Jurkat, Clone E6-1 (cell line): ENCODE data around the gene POU2F1.
A peak's percentile ranks its signal among the peaks of the same experiment; 100 is the strongest.
"Not testable (repeated sequence)": the region's sequence is repeated elsewhere in the genome, so short reads cannot be mapped to it uniquely, and the experiment has no call there.

ENCODE experiments used
- DNase-seq: peaks from one replicate; pipeline ENCODE4 v3.0.0-alpha.2; 2011; ENCODE audit warnings: low read depth, low spot score
- H3K4me3 ChIP-seq: 2 replicates; pipeline ENCODE4 v1.5.1; 2011; ENCODE audit warnings: mild to moderate bottlenecking, low read length, control low read depth, moderate library complexity

The POU2F1 gene

DNA sequence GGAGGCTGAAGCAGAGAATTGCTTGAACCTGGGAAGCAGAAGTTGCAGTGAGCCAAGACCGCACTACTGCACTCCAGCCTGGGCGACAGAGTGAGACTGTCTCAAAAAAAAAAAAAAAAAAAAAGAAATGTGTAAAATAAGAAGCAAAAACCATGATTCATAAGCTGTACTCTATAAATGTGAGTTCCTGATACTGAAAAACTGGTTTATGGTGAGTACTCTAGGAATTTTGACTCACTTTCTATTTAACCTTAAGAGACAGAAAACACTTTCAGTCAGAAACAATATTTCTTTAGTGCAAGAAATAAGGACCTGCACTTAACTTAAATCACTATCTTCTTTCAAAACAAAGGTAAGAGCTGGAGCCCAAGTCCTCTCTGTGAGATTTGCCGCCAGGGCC is 19.9 kb upstream of the POU2F1 start:
- no peak overlapping the region for H3K4me3 ChIP-seq
- no peak for DNase-seq

DNA sequence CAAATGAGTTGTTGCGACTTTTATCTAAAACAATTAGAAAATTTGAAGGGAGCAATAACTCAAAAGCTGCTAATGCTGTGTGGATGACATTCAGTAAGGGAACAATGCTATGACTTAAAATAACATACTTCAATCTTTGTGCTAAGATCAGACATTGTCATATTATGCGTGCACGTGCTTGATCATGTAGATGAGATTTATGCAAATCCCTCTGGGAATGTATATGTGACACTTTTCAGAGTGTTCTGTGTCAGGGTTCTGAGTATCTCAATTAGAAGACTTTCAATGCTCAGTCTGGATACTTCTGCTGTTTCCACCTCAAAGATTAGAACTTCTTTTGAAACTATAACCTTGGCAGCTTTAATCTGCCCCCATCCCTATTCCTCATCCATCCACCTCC is 18.6 kb upstream of the POU2F1 start:
- no peak overlapping the region for H3K4me3 ChIP-seq
- no peak for DNase-seq

DNA sequence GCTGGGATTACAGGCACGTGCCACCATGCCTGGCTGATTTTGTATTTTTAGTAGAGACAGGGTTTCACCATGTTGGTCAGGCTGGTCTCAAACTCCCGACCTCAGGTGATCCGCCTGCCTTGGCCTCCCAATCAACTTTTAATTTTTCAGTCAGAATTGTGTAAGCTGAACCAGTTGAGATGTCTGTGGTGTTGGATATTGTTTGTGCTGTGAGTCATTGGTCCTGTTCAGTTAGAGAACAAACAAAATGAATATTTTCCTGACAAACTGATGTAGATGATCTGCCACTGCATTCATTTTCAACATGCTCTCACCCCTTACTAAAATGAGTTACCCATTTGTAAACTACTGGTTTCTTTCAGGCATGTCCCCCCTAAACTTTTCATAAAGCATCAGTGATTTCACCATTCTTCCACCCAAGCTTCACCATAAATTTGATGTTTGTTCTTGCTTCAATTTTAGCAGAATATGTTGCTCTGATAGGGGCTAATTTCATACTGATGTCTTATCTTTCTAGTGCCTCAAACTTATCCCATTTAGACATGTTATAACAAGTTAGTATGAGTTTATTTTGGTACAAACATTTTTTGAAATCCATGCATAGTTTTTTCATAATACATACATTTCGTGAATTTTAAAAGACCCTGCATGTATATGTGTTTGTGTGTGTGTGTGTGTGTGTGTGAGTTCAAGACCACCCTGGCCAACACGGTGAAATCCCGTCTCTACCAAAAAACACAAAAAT is 15.2 kb upstream of the POU2F1 start:
- not testable (repeated sequence) for DNase-seq

DNA sequence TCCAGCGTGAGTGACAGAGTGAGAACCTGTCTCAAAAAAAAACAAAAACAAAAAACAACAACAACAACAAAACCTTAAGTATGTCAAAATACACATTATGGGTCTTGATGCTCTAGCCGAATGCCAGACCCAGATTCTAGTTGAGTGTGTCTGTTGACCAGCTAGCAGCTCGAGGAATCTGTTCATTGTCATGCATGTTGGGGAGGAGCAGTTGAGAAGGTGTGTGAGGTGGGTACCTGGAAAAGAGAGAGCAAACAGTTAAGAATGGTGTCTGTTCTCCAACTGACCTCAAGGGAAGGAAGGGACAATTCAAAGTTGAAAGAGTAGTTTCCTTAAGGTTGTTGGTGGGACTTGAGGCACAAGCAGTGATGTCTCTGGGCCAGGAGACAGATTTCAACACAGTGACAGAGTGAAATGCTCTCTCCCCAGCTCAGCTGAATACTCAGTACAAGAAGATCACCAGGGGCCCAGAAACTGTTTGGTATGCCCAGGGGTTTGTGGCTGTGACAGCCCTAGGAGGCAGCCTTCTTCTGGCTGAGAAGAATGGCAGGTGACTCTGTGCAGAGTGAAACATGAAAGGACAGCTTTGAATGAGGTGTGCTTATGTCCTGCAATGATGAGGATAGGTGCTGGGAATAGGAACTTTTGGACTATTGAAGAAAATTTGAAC is 14.4 kb upstream of the POU2F1 start:
- no peak for DNase-seq
- no peak overlapping the region for H3K4me3 ChIP-seq

More for the DNA sequence above, 15.2 kb upstream of the POU2F1 start:
- not testable (repeated sequence) for H3K4me3 ChIP-seq

DNA sequence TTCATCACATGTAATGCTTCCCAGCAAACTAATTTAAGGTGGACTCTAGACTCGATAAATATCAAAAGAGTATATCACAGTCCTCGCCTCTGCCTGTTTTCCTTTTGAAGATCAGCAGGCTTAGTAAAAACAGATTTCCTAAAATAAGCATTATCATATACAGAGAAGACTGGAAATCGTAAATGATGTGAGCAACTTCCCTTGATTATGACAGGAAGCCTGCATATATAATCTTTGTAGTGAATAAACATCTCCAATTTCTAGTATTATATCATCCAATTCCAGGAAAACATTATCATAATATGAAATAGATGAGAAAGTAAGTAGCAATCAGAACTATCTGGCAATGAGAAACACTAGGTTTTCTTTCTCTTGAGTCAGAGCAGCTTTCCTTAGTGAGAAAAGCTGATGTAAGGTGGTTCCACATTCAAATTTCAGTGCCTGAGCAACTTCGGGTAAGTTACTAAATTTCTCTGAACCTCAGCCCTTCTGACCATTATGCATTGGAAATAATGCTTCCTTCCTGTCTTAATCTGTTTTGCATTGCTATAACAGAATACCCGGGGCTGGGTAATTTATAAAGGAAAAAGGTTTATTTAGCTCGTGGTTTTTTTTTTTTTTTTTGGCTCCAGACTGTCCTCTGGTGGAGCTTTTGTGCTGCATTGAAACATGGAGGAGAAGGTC is 12.6 kb upstream of the POU2F1 start:
- H3K4me3 ChIP-seq: no peak overlapping the region
- no peak for DNase-seq

DNA sequence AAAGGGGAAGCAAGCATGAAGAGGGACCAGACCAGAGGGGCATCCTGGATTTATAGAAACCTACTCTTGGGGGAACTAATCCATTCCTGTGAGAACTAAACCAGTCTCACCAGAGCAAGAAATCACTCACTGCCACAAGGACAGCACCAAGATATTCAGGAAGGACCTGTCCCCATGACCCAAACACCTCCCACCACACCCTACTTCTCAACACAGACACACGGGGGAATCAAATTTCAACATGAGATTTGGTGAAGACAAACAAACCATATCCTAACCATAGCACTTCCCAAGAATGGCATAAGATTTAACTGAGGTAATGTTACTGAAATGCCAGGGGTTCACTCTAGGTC is 12.1 kb upstream of the POU2F1 start:
- no peak overlapping the region for H3K4me3 ChIP-seq
- no peak for DNase-seq

DNA sequence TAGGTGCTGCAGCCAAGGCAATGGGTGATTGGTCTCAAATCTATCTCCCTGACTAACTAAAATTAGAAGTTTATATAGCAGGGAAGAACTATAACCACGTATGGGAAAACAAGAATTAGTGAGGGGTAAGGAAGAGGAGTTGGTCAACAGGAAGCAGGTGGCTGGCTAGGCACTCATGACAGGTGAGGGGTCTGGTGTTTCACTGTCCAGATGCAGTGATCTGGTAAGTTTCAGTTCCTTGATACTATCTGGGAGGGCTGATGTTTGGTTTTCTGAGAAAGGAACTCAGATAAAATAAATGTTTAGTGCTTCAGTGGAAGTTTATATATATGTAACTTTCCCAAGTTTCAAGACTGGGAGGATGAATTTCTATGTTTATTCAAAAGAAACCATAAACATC is 11.6 kb upstream of the POU2F1 start:
- no peak for DNase-seq
- H3K4me3 ChIP-seq: no peak overlapping the region

DNA sequence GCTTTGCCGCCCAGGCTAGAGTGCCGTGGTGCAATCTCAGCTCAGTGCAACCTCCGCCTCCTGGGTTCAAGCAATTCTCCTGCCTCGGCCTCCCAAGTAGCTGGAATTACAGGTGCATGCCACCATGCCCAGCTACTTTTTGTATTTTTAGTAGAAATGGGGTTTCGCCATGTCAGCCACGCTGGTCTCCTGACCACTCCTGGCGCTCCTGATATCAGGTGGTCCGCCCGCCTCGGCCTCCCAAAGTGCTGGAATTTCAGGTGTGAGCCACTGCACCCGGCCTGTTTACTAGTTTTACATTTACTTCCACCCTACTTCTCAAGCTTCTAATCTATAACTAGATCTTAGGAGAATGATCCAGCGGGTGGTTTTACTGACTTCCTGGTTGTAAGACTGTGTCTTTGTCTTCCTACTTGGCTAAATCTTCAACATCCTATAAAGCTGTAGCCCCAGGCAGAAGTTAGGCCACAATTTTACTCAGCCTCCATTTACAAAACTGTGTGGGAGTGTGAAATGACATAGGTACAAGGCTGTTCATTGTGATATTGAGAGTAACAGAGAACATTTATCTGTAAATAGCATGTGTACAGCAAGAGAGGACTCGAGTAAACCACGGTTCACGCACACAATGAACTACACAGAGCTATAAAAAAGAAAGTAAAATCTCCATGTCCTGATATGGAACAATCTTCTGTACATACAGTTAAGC is 9.6 kb upstream of the POU2F1 start:
- peak; percentile 39 for DNase-seq
- no peak overlapping the region for H3K4me3 ChIP-seq

DNA sequence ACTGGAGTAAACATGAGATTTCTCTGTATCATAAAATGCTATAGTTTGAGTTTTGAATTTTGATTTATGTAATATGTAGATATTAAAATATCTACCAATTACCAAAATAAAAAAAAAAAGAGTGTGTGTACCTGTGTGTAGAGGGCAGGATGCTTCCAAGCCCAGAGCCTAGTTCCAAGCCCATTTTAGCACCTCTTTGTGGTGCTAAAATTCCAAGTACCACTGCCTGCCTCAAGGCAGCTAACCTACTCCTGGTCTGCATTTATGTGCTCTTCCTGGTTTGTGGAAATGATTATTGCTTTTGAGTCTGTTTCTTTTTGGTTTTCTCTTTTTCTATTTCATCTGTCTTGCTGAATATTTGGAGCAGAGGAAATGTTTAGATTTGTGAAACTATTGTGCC is 8.7 kb upstream of the POU2F1 start:
- no peak overlapping the region for H3K4me3 ChIP-seq
- DNase-seq: no peak

DNA sequence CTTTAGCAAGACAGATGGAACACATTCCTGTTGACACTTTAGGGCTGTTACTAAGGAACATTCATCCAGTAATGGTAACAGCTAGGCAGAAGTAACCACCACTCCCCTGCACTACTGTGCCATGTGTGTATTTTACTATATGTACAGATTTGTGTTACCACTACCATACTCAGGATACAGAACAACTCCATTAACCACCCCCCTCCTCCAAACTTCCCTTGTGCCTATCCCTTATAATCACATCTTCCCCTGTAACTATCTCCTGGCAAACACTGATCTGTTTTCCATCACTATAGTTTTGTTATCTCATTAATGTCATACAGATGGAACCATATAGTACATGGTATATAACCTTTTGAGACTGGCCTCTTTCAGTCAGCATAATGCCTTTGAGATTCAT is 3.9 kb upstream of the POU2F1 start:
- no peak overlapping the region for H3K4me3 ChIP-seq
- no peak for DNase-seq

DNA sequence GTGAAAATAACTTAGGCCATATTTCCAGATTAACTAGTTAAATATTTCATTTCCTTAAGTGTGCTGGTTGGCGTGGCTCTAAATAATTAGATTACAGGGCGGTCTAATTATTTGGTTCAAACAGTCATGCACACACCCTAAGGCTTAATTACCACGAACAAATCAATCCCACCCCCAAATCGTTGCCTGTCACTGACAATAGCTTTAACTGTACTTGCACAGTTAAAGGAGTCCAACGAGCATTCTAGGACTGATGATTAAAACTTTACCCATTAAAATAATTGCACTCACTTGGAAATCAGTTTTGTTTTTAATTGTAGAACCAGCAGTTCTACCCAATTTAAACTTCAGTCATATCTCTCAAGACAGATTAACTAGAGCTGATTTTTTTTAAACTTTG is 1.5 kb upstream of the POU2F1 start:
- peak overlapping the region; percentile 85 for H3K4me3 ChIP-seq
- no peak for DNase-seq

DNA sequence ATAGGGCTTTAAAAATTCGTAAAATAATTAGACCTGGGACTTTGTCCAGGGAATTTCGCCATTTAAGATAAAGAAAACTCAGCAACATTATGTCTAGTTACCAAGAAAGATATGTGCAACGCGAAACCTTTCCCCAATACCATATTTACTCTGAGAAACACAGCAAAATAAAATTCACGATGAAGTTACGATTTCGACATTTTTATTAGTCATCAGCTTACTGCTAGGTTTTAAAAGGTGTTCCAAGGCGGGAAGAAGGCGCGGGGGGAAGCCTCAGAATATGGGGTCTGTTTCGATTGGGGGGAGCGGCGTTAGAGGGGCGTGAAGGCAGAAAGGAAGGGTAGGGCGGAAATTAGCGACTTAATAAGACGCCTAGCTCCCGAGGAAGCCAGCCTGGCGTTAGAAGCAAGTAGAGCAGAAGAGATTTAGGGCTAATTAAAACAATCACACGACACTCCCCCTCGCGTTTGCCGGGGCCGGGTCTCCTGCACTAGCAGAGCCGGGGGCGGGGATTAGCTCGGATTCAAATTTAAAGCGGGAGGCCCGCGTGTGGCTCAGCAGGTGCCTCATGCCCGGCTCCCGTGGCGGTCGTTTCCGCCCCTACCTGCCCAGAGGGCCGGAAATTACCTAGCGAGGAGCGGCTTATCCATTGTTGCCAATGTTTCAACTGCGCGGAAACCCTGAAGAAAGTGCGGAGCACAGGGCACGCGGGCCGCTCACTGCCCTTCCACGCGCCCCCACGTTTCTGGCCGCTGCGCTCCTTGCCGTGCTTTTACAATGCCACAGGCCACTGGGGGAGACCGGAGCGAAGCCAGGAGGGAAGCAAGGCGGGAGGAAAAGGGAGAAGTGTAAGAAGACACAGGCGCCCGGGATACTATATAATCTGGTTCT is 795 bp upstream of the POU2F1 start:
- peak; percentile 96 for DNase-seq
- peak overlapping the region; percentile 85 for H3K4me3 ChIP-seq

DNA sequence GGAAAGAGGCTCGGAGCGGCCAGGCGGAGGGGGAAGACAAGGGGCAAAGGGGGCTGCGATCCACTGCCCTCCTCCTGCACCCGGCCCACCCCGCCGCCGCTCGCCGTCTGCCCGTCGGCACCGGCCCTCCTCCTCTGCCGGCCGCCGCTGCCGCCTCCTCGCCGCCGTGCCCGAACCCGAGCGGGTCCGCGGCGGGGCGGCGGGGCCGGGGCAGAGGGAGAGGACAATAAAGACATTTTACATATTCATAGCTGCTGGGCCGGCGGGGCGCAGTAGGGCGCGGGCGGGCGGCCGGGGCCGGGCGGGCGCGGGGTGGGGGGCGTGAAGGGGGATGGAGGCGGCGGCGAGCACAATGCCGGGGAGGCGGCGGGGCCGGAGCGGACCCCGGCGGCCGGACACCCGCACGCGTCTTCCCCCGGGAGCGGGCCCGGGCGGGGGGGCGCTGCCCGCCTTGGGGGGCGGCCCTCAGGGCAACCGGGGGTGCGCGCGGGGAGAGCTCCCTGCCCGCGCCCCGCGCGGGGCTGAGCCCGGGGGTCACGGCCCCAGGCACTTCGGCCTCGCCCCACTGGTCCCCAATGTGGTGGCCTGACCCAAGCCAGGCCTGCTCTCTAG is 546 bp downstream of the POU2F1 start:
- no peak for DNase-seq
- peak overlapping the region; percentile 67 for H3K4me3 ChIP-seq

DNA sequence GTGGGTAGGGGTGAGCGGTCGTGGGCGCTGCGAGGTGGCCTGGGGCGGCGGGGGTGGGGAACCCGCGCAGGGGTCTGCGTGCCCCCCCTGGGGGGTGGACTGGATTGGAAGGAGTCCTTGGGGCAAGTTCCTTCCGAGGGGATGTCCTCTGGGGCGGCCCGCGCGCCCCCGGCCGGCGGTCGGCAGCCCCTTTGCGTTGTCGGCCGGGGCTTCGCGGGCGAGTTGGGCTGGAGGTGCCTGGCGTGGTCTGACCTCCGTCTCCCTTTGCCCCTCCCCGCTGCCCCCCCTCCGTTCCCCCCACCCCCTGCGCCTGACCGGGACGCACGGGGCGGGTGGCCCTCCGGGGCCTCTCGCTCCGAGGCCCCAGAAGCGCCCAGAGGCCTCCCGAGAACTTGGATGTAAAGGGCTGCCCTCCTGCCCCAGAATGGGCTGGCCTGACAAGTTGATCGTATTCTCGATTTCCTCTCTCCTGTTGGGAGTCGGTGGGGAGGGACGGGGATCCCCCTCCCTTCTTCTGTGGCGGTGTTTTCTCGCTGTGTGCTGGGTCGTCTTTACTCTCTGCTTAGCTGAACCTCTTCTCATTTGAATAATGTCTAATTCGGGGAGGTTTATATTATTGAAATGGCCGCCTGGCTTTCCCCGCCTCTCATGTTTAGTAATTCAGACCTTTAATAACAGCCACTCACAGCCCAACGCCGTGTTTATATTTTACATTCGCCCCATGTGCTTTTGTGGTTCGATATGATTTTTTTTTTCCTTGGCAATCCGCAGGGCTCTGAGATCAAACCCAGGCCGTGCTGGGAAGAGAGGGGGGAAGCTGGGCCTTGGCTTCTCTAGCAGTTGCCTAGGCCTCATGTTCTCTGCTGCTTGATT is 1.3 kb downstream of the POU2F1 start:
- peak overlapping the region; percentile 67 for H3K4me3 ChIP-seq
- DNase-seq: peak; percentile 70

DNA sequence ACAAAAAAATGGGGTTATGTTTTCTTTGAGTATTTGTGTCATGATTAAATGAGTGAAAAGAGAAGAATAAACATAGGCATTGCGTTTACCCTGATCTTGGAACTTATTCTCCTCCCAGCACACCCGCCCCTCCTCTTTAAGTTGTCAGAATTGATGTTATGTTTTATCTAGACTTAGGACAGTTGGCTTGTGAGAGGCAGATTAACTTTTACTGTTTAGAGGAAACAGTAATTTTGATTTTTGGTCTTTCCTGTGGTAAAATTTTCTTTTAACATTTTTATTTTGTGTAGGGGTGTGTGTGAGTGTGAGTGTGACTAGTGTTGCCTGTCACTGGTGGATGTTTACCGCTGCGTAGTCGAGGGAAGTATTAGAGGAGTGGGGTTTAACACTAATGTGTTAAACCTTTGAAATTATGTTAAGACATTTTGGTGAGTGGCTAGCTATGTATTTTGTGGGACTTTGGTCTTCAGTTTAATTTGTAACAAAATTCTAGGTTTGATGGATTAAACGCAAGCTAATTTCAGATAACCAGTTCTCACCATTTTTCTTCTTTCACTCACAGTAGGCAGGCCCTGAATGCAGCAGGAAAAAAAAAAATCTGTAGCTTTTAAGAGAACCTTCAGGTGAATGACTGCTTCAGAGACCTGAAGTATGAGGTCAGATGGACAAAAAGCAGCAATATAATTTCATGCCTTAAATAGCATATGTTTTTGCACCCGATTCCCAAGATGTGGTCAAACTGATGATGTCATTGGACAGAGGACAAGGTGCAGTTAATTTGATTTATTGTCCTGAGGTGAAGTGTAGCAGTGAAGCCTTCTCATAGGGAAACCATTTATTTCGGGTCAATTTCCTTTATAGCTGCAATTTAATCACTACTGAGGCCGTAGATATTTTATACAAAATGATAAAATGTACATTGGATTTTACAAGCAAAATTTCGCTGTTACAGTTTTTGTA is 2.7 kb downstream of the POU2F1 start:
- H3K4me3 ChIP-seq: no peak overlapping the region
- no peak for DNase-seq

DNA sequence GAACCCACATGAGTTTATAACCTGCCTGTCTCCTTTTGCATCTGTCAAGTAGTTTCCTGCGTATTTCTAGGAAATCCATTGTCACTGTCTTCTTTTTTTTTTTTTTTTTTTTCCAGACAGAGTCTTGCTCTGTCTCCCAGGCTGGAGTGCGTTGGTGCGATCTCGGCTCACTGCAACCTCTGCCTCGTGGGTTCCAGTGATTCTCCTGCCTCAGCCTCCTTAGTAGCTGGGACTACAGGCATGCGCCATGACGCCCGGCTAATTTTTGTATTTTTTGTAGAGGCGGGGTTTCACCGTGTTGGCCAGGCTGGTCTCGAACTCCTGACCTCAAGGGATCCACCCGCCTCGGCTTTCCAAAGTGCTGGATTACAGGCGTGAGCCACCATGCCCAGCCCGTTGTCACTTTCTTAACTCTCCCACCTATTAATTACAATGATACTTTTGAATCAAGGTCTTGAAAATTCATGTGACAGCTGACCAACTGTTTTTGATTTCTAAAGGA is 4.1 kb downstream of the POU2F1 start:
- H3K4me3 ChIP-seq, DNase-seq: not testable (repeated sequence)
